H9 (cell line): Measurements from ENCODE around the gene LPP. TPM values are rescaled to one million over a fixed set of nuclear protein-coding genes. Genes with fewer than 3 reads are reported as not detected.

Source experiments
- DNase-seq: peaks from one replicate; pipeline ENCODE4 v3.0.0-alpha.2; 2017
- H2AFZ ChIP-seq: one replicate; pipeline ENCODE4 v1.6.1; 2013; ENCODE audit warnings: mild to moderate bottlenecking, low read length, control low read depth, moderate library complexity
- H2AK5ac ChIP-seq: 2 replicates; pipeline ENCODE4 v1.6.1; 2013; ENCODE audit warnings: low read length, control low read depth, mixed read lengths; ENCODE audit not compliant: insufficient read length
- H2BK120ac ChIP-seq: one replicate; pipeline ENCODE4 v1.6.1; 2013; ENCODE audit warnings: low read depth, mild to moderate bottlenecking, low read length, control low read depth, inconsistent platforms; ENCODE audit not compliant: poor library complexity, severe bottlenecking
- H2BK12ac ChIP-seq: 2 replicates; pipeline ENCODE4 v1.6.1; 2013; ENCODE audit warnings: low read length, control low read depth, mixed read lengths, low read depth; ENCODE audit not compliant: insufficient read length
- H2BK15ac ChIP-seq: 2 replicates; pipeline ENCODE4 v1.6.1; 2013; ENCODE audit warnings: low read depth, low read length, control low read depth
- H2BK20ac ChIP-seq: one replicate; pipeline ENCODE4 v1.6.1; 2013; ENCODE audit warnings: low read depth, mild to moderate bottlenecking, low read length, control low read depth, inconsistent platforms; ENCODE audit not compliant: poor library complexity, severe bottlenecking
- H2BK5ac ChIP-seq: 2 replicates; pipeline ENCODE4 v1.6.1; 2013; ENCODE audit warnings: low read length, control low read depth, mixed read lengths; ENCODE audit not compliant: insufficient read length
- H3K14ac ChIP-seq: 2 replicates; pipeline ENCODE4 v1.6.1; 2013; ENCODE audit warnings: low read length, control low read depth; ENCODE audit not compliant: insufficient read depth
- H3K18ac ChIP-seq: 2 replicates; pipeline ENCODE4 v1.6.1; 2013; ENCODE audit warnings: low read depth, mild to moderate bottlenecking, mixed read lengths, low read length, control low read depth; ENCODE audit not compliant: insufficient read length
- H3K23ac ChIP-seq: 2 replicates; pipeline ENCODE4 v1.6.1; 2013; ENCODE audit warnings: low read length, control low read depth, mixed read lengths, low read depth; ENCODE audit not compliant: insufficient read length
- H3K23me2 ChIP-seq: 2 replicates; pipeline ENCODE4 v1.6.1; 2013; ENCODE audit warnings: low read depth, mild to moderate bottlenecking, mixed read lengths, low read length, control low read depth; ENCODE audit not compliant: insufficient read length, poor library complexity, severe bottlenecking
- H3K27ac ChIP-seq: 2 replicates; pipeline ENCODE4 v1.5.1; 2013; ENCODE audit warnings: low read length, control low read depth, mixed read lengths, low read depth; ENCODE audit not compliant: insufficient read length
- H3K27me3 ChIP-seq: 2 replicates; pipeline ENCODE4 v1.6.1; 2013; ENCODE audit warnings: low read length, control low read depth, inconsistent platforms; ENCODE audit not compliant: insufficient read depth
- H3K4ac ChIP-seq: 2 replicates; pipeline ENCODE4 v1.6.1; 2013; ENCODE audit warnings: low read depth, mild to moderate bottlenecking, control low read depth, inconsistent platforms, low read length, moderate library complexity
- H3K4me1 ChIP-seq: 2 replicates; pipeline ENCODE4 v1.6.1; 2013; ENCODE audit warnings: low read length, control low read depth, inconsistent platforms; ENCODE audit not compliant: insufficient read depth
- H3K4me2 ChIP-seq: 2 replicates; pipeline ENCODE4 v1.6.1; 2013; ENCODE audit warnings: low read length, control low read depth, mixed read lengths; ENCODE audit not compliant: insufficient read length, insufficient read depth
- H3K56ac ChIP-seq: 2 replicates; pipeline ENCODE4 v1.6.1; 2013; ENCODE audit warnings: low read depth, mild to moderate bottlenecking, mixed read lengths, low read length, control low read depth; ENCODE audit not compliant: insufficient read length
- H3K79me1 ChIP-seq: 2 replicates; pipeline ENCODE4 v1.6.1; 2013; ENCODE audit warnings: low read depth, mild to moderate bottlenecking, moderate library complexity, low read length, control low read depth, inconsistent platforms; ENCODE audit not compliant: insufficient read depth, poor library complexity, severe bottlenecking
- H3K79me2 ChIP-seq: 2 replicates; pipeline ENCODE4 v1.6.1; 2013; ENCODE audit warnings: low read length, control low read depth, inconsistent platforms; ENCODE audit not compliant: insufficient read depth
- H3K9ac ChIP-seq: 2 replicates; pipeline ENCODE4 v1.6.1; 2013; ENCODE audit warnings: low read length, control low read depth, mixed read lengths; ENCODE audit not compliant: insufficient read length; ENCODE audit errors: extremely low read depth
- H3K9me3 ChIP-seq: one replicate; pipeline ENCODE4 v1.6.1; 2013; ENCODE audit warnings: low read depth, low read length, inconsistent platforms; ENCODE audit not compliant: control insufficient read depth
- H3T11ph ChIP-seq: one replicate; pipeline ENCODE4 v1.6.1; 2013; ENCODE audit warnings: mild to moderate bottlenecking, low read length, control low read depth, inconsistent platforms
- H4K20me1 ChIP-seq: one replicate; pipeline ENCODE4 v1.6.1; 2013; ENCODE audit not compliant: control insufficient read depth, insufficient read length, insufficient read depth
- H4K5ac ChIP-seq: 2 replicates; pipeline ENCODE4 v1.6.1; 2013; ENCODE audit warnings: low read depth, mild to moderate bottlenecking, mixed read lengths, low read length, control low read depth; ENCODE audit not compliant: insufficient read length
- H4K8ac ChIP-seq: replicated peaks from 2 replicates; pipeline ENCODE4 v1.6.1; 2013; ENCODE audit warnings: low read length, control low read depth, mixed read lengths, low read depth; ENCODE audit not compliant: insufficient read length
- H4K91ac ChIP-seq: 2 replicates; pipeline ENCODE4 v1.6.1; 2013; ENCODE audit warnings: low read depth, mild to moderate bottlenecking, moderate library complexity, mixed read lengths, low read length, control low read depth; ENCODE audit not compliant: insufficient read length
- H3K27ac Mint-ChIP-seq, 3 experiments: 2 replicates in 2 of 3; 3 replicates in 1 of 3; pipeline ENCODE4 v1.8.0; 2020 to 2021; ENCODE audit warnings: mixed read lengths in 3 of 3, mild to moderate bottlenecking in 1 of 3, moderate library complexity in 1 of 3
- H3K27me3 Mint-ChIP-seq: 2 replicates; pipeline ENCODE4 v1.8.0; 2021; ENCODE audit warnings: low read depth, mild to moderate bottlenecking, moderate library complexity, mixed read lengths
- H3K36me3 Mint-ChIP-seq, 3 experiments: 2 replicates in 2 of 3; 3 replicates in 1 of 3; pipeline ENCODE4 v1.8.0; 2020 to 2021; ENCODE audit warnings: low read depth in 3 of 3, mixed read lengths in 3 of 3; ENCODE audit not compliant: insufficient read depth in 1 of 3
- H3K4me1 Mint-ChIP-seq, 2 experiments: 2 replicates each; pipeline ENCODE4 v1.8.0; 2020; ENCODE audit warnings: mixed read lengths in 2 of 2
- H3K4me3 Mint-ChIP-seq, 2 experiments: 2 replicates in 1 of 2; 3 replicates in 1 of 2; pipeline ENCODE4 v1.8.0; 2020 to 2021; ENCODE audit warnings: mild to moderate bottlenecking in 2 of 2, mixed read lengths in 2 of 2, moderate library complexity in 1 of 2
- H3K9me3 Mint-ChIP-seq, 2 experiments: 2 replicates in 1 of 2; 3 replicates in 1 of 2; pipeline ENCODE4 v1.8.0; 2020; ENCODE audit warnings: mild to moderate bottlenecking in 2 of 2, mixed read lengths in 2 of 2, moderate library complexity in 1 of 2
- WGBS: extraction: QIAGEN DNeasy Blood & Tissue Kit; methylation state at CpG from one replicate; pipeline ENCODE4 v1.1.7; 2013; ENCODE audit warnings: missing lambda C conversion rate, low lambda C conversion rate, mixed read lengths; ENCODE audit not compliant: insufficient read length; ENCODE audit errors: extremely low coverage; 5-methylcytosine and 5-hydroxymethylcytosine counted together
- total RNA-seq: library from RNA; stranded (reverse); gene quantifications from 2 replicates; pipeline ENCODE4 v1.2.1, GENCODE V29; 2021
- TF ChIP-seq, protein P1 (sequence below): fragments of 200-600 bp; sonication (generic); conservative IDR thresholded peaks from 3 replicates; pipeline ENCODE4 v1.8.0; 2021; ENCODE audit warnings: antibody characterized with exemption, mild to moderate bottlenecking

Gene LPP
- total RNA-seq, 1 experiment from 2014 or later: 64.6 TPM

DNA sequence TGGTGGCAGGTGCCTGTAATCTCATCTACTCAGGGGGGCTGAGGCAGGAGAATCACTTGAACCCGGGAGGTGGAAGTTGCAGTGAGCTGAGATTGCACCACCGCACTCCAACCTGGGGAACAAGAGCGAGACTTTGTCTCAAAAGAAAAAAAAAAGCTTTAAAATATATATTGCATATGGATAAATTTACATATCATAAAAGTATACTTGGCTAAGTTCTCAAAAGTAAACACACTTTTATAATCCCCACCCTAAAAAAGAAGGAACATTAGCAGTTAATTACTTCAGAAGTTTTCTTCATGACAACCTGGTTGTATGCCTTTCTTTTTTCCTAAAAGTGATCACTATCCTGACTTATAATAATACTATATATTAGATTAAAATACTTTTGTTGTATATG lies 648.7 kb downstream of the LPP start:
- Histone ChIP-seq H2BK5ac (no peak overlapping the region), H3K4ac (no peak overlapping the region), H2BK15ac (no peak overlapping the region), H3K18ac (no peak overlapping the region), H2AK5ac (no peak overlapping the region), H3K79me2 (no peaks in the 10 kb centered on the region), H4K91ac (no peak overlapping the region), H3K14ac (no peak overlapping the region), H3K27me3 (no peaks in the 10 kb centered on the region), H2BK20ac (no peak overlapping the region), H3K27ac (no peak overlapping the region), H2BK120ac (no peak overlapping the region), H3K79me1 (no peaks in the 10 kb centered on the region), H4K8ac (no peak overlapping the region), H3K4me1 (no peaks in the 10 kb centered on the region), H2AFZ (no peak overlapping the region), H3T11ph (no peak overlapping the region), H3K9me3 (no peaks in the 10 kb centered on the region), H3K23ac (no peak overlapping the region), H2BK12ac (no peak overlapping the region), H3K56ac (no peak overlapping the region), H4K5ac (no peak overlapping the region), H3K9ac (no peak overlapping the region), H3K4me2 (no peak overlapping the region), H3K23me2 (no peaks in the 10 kb centered on the region), H4K20me1 (no peaks in the 10 kb centered on the region)
- H3K27me3 Mint-ChIP-seq: no peaks in the 10 kb centered on the region
- H3K27ac Mint-ChIP-seq: no peak overlapping the region
- no peak overlapping the region for H3K4me3 Mint-ChIP-seq
- TF ChIP-seq, protein P1, sequence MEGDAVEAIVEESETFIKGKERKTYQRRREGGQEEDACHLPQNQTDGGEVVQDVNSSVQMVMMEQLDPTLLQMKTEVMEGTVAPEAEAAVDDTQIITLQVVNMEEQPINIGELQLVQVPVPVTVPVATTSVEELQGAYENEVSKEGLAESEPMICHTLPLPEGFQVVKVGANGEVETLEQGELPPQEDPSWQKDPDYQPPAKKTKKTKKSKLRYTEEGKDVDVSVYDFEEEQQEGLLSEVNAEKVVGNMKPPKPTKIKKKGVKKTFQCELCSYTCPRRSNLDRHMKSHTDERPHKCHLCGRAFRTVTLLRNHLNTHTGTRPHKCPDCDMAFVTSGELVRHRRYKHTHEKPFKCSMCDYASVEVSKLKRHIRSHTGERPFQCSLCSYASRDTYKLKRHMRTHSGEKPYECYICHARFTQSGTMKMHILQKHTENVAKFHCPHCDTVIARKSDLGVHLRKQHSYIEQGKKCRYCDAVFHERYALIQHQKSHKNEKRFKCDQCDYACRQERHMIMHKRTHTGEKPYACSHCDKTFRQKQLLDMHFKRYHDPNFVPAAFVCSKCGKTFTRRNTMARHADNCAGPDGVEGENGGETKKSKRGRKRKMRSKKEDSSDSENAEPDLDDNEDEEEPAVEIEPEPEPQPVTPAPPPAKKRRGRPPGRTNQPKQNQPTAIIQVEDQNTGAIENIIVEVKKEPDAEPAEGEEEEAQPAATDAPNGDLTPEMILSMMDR: no peak
- no peak for DNase-seq
- H3K4me1 Mint-ChIP-seq: no peaks in the 10 kb centered on the region
- H3K36me3 Mint-ChIP-seq: peaks cover 8 to 9% (median 8%) of the 10 kb centered on the region in 3 experiments
- WGBS: no CpG with 5 or more reads among the region's 3 CpGs
- peaks cover 8 to 9% of the 10 kb centered on the region in 2 experiments for H3K9me3 Mint-ChIP-seq
